D721Med (cell line): Measurements from ENCODE around the gene OR52K1.
"Not testable (repeated sequence)": the region's sequence is repeated elsewhere in the genome, so short reads cannot be mapped to it uniquely, and the experiment has no call there.

Source experiments
- DNase-seq: peaks from one replicate; pipeline ENCODE4 v3.0.0; 2011; ENCODE audit warnings: low spot score; ENCODE audit not compliant: insufficient read length
- FAIRE-seq: peaks from 2 replicates; lab custom pipeline; 2011; peaks lifted over from hg19 to GRCh38; lab: Jason Lieb, UNC
- TF ChIP-seq, protein P1 (sequence below): IDR thresholded peaks from 2 replicates; pipeline ENCODE4 v1.5.1; 2012; ENCODE audit warnings: mild to moderate bottlenecking, control low read depth; ENCODE audit not compliant: insufficient read depth; ENCODE audit errors: missing control alignments

OR52K1 gene

DNA sequence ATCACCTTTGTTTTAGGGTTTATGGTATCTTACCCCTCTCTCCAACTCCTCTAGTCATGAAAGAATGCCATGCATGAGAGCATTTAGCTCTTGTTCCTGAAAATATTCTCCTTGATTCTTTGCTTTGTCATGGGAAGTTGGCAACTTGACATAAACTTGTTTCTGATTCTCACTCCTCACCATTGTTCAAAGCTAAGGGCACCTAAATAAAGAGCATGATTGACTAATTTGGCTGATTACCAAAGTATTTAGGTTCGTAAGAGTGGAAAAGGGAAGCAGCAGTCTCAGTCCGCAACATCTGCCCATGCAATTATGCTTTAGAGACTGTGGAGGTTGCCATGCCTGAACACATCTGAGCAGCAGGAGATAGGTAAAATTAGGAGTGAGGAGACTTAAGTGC, 26.4 kb downstream of the OR52K1 start:
- DNase-seq, result no peak
- no peak for FAIRE-seq

DNA sequence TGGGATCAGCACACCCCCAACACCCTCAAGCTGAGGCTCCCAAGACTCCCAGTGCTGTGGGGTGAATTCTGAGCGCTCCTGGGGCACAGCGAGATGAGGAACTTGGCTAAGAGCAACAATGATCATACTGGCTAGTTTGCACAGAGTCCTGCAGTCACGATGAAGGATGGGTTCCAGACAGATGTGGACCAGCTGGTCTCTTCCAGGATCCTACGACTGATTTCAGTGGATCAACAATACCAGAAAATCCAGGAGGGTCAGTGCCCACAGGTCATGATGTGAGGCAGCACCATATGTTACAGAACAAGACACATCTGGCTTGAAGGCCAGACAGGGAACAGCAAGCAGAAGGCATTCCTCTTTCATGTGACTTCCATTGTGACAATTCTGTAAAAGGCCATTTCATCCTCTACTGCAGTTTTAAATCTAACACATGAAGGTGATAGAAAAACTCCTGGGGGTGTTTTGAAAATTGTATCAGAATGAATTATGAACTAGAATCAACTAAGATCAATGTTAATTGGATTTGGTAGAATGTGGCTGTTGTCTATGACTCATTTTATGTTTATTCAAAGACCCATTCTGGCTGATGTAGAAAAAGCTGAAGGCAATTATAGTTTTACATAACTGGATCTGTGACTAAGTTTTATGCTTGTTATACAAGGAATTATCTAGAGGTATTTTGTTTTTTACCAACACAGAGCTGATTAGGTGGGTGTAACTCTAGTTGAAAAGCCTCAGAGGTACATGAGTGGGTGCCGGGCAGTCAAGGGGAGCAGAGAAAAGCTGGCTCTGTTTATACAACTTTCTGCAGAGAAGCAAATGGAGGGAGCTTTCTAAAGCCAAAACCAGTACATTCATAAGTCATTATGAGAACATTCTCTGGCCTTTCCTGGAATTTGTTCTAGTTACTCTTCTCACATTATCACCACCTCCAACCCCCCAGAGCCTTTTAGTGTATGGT, 29.1 kb downstream of the OR52K1 start:
- FAIRE-seq (no peak), DNase-seq (no peak)
- TF ChIP-seq, protein P1, sequence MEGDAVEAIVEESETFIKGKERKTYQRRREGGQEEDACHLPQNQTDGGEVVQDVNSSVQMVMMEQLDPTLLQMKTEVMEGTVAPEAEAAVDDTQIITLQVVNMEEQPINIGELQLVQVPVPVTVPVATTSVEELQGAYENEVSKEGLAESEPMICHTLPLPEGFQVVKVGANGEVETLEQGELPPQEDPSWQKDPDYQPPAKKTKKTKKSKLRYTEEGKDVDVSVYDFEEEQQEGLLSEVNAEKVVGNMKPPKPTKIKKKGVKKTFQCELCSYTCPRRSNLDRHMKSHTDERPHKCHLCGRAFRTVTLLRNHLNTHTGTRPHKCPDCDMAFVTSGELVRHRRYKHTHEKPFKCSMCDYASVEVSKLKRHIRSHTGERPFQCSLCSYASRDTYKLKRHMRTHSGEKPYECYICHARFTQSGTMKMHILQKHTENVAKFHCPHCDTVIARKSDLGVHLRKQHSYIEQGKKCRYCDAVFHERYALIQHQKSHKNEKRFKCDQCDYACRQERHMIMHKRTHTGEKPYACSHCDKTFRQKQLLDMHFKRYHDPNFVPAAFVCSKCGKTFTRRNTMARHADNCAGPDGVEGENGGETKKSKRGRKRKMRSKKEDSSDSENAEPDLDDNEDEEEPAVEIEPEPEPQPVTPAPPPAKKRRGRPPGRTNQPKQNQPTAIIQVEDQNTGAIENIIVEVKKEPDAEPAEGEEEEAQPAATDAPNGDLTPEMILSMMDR, result no peak

More for the DNA sequence above, 26.4 kb downstream of the OR52K1 start:
- TF ChIP-seq, protein P1, result no peak

DNA sequence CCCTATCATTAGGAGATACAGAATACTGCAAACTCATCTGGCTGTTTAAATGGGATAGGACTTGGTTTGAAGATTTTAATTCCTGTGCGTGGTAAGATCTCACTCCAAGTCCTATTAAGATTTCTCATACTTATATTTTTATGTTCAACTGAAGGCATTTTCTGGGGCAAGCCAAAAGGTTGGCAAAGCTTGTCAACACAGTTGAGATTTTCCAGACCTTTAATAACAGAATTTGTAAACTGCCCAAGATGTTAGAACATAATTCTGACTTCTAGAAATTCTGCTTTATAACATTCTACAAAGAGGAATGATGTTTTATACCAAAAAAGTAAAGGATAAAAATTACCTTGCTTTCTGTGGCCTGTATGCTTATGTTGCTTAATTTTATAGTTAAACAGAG, 31.8 kb downstream of the OR52K1 start:
- FAIRE-seq, result no peak
- TF ChIP-seq, protein P1, result no peak
- DNase-seq, result no peak

DNA sequence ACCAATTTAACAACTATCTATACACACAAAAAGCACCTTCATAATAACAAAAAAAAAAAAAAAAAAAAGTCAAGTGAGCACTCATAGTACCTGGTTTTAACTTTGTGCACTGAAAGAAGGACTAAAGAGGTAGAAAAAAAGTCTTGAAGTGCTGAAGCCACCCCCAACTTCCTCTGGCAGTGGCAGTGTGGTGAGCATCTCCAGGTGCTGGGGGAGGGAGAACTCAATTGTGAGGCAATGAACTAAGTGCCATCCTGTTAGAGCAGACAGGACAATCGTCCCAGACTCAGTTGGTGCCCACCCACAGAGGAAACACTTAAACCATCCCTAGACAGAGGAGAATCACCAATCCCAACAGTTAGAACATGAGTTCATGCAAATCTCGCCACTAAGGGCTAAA, 39.9 kb downstream of the OR52K1 start:
- FAIRE-seq, result no peak
- TF ChIP-seq, protein P1, result no peak

DNA sequence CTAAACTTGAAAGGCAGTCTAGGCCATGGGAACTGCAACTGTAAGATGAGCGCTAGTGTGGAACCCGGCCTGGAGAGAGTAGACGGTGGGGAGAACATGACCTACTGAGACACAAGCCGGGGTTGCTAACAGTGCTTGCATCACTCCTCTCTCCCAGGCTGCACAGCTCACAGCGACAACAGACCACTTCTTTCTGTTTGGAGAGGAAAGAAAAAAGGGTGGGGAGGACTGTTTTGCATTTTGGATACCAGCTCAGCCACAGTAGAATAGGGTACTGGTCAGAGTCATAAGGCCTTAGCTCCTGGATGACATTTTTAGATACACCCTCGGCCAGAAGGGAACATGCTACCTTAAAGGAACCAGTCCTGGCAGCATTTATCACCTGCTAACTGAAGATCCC, 40.3 kb downstream of the OR52K1 start:
- TF ChIP-seq, protein P1, result no peak
- DNase-seq, result no peak
- FAIRE-seq, result no peak

More for the DNA sequence above, 39.9 kb downstream of the OR52K1 start:
- DNase-seq, result no peak

DNA sequence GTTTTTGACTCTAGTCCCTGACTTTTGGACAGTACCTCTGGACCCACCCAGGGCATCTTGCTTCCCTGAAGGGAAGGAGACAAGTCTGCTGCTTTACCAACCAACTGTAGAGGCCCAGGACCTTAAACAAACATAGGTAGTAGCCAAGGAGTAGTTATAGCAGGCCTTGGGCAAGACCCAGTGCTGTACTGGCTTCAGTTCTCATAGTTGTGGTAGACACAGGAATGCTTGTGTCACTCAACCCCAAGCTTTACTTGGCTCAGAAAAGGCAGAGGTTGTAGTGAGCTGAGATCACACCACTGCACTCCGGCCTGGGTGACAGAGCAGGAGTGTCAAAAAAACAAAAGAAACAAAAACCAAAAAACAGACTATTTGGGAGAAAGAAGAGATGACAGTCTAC, 41.2 kb downstream of the OR52K1 start:
- DNase-seq, result no peak
- no peak for FAIRE-seq
- TF ChIP-seq, protein P1, result no peak

DNA sequence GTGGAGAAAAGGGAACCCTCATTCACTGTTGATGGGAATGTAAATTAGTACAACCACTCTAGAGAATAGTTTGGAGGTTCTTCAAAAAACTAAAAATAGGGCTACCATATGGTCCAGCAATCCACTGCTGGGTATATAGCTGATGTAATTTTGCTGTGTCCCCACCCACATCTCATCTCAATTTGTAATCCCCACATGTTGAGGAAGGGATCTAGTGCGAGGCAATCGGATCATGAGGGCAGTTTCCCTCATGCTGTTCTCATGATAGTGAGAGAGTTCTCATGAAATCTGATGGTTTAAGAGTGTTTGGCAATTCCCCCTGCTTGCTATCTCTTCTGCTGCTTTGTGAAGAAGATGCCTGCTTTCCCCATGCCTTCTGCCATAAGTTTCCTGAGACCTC, 45.5 kb downstream of the OR52K1 start:
- TF ChIP-seq, protein P1, result no peak
- no peak for FAIRE-seq
- no peak for DNase-seq

DNA sequence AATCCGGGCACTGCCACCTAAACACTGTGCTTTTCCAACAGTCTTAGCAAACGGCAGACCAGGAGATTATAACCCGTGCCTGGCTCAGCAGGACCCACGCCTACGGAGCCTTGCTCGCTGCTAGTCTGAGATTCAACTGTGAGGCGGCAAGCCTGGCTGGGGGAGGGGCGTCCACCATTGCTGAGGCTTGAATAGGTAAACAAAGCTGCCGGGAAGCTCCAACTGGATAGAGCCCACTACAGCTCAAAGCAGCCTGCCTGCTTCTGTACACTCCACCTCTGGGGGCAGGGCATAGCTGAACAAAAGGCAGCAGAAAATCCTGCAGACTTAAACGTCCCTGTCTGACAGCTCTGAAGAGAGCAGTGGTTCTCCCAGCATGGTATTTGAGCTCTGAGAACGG, 49.2 kb downstream of the OR52K1 start:
- not testable (repeated sequence) for DNase-seq, FAIRE-seq
